Gastroesophageal sphincter (tissue), 3 donors: ENCODE results near the gene CYTH1.

Experiments used
- CTCF ChIP-seq, 4 experiments: fragments of 200-600 bp in 2 of 4; fragments of 450-650 bp in 2 of 4; sonication (generic) in 1 of 4; IDR thresholded peaks; one replicate each; pipeline ENCODE4 v1.5.1; 2017 to 2019; ENCODE audit warnings: antibody characterized with exemption in 4 of 4, mild to moderate bottlenecking in 2 of 4, moderate library complexity in 2 of 4
- POLR2AphosphoS5 ChIP-seq: sonication (generic); formaldehyde crosslinking; IDR thresholded peaks from one replicate; pipeline ENCODE4 v1.6.1; 2017; ENCODE audit warnings: antibody characterized with exemption

GRCh38 chr17:78826836-78827509, 44.9 kb upstream of the CYTH1 start:
- TF ChIP-seq CTCF (IDR thresholded peaks at IDR 0.05): no peak
- no peak for TF ChIP-seq POLR2AphosphoS5
